HG03457 (cell line): Measurements from ENCODE around the gene EVI5L.
"Not testable (repeated sequence)": the region's sequence is repeated elsewhere in the genome, so short reads cannot be mapped to it uniquely, and the experiment has no call there.

ENCODE experiments used
- ATAC-seq: cut with Tn5 transposase; IDR thresholded peaks from one replicate; pipeline ENCODE4 v1.9.1; 2021; ENCODE audit warnings: moderate number of reproducible peaks; ENCODE audit not compliant: unreplicated experiment

EVI5L gene

GRCh38 chr19:7816040-7816439 lies 14.0 kb upstream of the EVI5L start:
- ATAC-seq, result not testable (repeated sequence)

GRCh38 chr19:7817801-7818200 lies 12.2 kb upstream of the EVI5L start:
- ATAC-seq, result no peak

DNA sequence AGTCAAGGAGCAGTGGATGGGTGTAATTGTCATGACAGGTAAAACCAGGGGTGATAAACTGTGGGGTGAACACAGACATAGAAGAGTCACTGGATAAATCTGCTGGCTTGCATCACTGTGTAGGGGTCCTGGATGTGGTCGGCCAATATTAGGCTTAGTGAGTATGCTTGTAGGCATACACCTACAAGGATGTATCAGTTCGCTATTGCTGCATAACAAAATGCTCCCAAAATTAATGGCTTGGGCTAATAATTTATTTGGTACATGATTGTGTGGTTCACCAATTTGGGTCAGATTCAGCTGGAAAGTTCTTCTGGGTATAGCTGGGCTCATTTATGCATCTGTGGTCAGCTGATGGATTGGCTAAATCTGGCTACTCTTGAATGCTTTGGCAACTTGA lies 11.2 kb upstream of the EVI5L start:
- no peak for ATAC-seq

GRCh38 chr19:7819337-7819736 lies 10.7 kb upstream of the EVI5L start:
- no peak for ATAC-seq

DNA sequence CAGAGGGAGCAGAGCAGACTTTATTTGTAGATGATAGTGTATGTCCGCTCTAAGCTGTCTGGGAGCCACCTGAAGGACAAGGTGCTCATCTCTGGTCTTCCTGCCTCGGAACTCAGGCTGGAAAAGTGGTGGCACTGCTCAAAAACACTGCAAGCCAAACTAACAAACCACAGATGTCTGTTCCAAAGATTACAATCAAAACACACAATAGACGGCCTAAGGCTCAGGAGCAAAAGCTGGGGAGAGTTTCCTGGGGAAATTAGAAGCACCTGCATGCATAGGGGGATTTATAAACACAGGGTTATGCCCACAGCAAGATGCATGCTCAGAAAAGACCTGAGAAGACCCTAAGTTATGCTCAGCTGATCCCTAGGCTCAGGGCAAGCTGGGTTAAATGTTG lies 9.4 kb upstream of the EVI5L start:
- ATAC-seq, result no peak

- no peak for ATAC-seq
Measured at GRCh38 chr19:7822910-7823515, 7.0 kb upstream of the EVI5L start.

GRCh38 chr19:7823686-7824301 lies 6.2 kb upstream of the EVI5L start:
- ATAC-seq, result no peak

DNA sequence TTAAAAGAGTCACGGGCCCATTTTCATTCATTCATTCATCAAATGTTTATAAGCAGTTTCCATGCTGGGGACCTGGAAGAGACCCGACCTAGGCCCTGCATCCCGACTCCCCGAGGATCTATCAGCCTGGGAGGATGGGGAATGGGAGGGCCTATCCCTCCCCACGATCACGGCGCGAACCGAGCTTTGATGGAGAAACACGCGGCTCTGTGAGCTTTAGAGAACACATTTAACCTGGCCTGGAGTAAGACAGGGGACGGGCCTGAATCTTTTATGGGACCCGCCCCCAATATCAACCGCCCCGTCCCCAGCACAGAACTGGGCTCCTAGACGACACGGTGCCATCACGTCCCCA lies 875 bp upstream of the EVI5L start:
- no peak for ATAC-seq

DNA sequence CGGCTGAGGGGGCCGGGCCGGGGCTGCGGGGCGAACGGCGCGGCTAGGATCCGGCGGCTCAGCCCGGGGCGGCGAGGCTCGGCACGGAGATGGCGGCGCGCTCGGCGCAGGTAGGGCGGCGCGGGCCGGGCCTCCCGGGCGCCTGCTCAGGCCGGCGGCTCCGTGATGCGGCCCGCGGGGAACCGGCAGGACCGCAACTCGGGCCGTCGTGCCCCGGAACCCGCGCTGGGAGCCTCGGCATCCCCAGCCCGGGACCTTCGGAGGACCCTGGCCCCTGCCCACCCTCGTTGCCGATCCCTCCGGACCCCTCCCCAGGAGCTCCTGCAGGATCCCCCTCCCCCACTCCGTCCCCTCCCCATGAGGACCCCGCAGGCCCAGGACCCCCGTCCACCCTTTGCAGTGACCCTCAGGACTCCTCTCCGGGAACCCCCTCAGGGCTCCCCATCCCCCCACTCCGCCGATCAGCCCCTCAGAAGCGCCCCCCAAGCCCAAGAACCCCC lies 304 bp downstream of the EVI5L start:
- no peak for ATAC-seq

DNA sequence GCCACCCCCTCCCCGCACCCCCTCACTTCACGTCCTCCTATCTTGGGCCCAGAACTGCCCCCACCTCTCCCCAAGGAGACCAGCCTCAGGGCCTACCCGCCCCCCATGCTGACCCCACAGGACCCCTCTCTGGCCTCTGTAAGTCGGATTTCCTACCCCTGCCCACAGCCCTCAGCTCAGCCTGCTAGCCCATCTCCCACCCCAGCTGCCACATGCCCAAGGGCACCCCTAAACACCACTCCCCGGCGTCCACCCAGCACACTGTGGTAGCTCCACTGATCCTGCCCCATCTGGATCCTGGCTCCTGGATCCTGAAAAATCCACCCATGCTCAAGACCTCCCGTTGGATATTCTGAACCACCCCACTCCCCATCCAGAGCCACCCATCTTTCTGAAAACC lies 805 bp downstream of the EVI5L start:
- no peak for ATAC-seq

- no peak for ATAC-seq
Measured at GRCh38 chr19:7831452-7831851, 1.4 kb downstream of the EVI5L start.

GRCh38 chr19:7832009-7832408 lies 2.0 kb downstream of the EVI5L start:
- no peak for ATAC-seq

DNA sequence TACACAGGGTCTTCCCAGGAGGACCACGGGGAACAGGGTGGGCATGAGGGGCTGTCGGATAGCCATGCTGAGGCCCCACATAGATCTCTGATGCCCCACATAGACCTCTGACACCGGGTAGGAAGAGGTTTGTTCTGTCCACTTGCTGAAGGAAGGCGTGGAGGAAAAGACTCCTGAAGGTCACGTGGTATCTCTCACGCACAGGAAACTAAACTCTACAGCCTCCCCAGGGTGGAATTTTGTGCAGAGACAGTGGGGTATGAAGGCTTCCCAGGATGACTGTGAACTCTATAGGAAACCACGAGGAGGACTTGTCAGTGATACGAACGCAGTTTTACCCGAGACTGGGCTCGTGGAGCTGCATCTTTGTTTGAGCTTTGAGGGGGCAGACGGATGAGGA lies 2.8 kb downstream of the EVI5L start:
- no peak for ATAC-seq

DNA sequence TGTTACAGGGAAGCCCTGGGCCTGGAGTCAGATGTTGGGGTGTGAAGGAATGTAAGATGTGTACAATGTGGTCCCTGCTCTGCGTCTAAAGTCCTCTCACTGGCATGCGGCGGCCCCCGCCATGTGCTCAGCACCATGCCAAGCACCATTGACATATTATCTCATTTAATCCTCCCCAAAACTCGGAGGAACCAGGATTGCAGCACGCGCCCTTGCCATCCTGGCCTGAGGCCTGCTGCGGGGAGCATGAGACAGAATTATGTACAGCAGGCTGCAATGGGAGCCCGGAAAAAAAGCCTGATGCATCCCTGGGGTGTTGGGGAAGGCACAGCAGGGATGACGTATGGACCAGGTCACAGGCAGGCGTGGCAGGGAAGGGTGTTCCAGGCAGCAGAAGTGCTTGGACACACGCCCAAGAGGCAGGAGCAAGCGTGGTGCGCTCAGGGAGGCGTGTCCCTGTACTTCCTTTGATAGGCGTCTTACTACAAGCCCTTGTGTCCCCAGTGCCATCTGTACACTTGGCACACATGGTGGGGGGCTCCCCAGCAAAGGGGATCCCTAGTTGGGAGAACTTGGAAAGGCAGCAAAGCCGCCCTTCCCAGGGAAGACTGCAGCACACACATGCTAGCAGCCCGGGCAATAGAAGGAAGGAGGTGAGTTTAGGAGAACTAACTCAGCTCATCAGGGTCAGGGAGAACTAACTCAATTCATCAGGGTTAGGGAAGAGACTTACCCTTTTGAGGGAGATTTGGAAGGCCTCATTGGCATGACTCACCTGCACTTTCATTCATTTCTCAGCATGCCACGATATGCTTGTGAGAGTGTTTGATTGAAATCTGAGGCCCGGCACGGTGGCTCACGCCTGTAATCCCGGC lies 3.4 kb downstream of the EVI5L start:
- no peak for ATAC-seq

GRCh38 chr19:7839476-7839875 lies 9.5 kb downstream of the EVI5L start:
- ATAC-seq, result no peak

GRCh38 chr19:7840629-7841028 lies 10.6 kb downstream of the EVI5L start:
- no peak for ATAC-seq

DNA sequence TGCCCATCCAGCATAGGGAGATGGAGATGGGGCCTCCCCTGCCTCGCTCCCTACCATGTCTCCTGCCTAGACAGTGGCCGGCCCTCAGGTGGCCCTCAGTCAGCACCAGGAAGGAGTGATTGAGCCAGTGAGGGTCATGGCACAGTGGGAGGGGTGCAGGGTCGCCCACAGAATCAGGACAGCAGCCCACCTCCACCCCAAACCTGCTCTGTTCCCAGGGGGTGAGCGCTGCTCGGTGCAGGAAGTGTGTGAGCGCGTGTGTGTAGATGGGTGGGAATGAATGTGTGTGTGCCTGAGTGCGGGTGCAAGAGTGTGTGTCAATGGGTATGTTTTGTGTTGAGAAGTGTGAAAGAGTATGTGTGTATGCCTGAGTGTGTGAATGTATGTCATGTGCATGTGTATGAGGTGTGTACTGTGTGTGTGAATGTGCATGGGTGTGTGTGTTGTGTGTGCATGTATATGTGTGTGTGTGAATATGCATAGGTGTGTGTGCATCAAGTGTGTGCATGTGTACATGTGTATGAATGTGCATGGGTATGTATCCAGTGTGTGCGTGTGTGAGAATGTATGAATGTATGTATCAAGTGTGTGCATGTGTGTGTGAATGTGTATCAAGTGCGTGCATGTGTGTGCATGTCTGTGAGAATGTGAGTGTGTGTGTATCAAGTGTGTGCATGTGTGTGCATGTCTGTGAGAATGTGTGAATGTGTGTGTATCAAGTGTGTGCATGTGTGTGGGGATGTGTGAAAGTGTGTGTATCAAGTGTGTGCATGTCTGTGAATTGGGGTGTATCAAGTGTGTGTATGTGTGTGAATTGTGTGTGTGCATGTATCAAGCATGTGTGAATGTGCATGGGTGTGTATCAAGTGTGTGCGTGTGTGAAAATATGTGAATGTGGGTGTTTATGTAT lies 12.0 kb downstream of the EVI5L start:
- ATAC-seq, result no peak

GRCh38 chr19:7842661-7843294 lies 12.8 kb downstream of the EVI5L start:
- ATAC-seq, result no peak

- ATAC-seq, result no peak
Measured at GRCh38 chr19:7843521-7843920, 13.5 kb downstream of the EVI5L start.

- no peak for ATAC-seq
Measured at GRCh38 chr19:7844405-7844804, 14.4 kb downstream of the EVI5L start.

DNA sequence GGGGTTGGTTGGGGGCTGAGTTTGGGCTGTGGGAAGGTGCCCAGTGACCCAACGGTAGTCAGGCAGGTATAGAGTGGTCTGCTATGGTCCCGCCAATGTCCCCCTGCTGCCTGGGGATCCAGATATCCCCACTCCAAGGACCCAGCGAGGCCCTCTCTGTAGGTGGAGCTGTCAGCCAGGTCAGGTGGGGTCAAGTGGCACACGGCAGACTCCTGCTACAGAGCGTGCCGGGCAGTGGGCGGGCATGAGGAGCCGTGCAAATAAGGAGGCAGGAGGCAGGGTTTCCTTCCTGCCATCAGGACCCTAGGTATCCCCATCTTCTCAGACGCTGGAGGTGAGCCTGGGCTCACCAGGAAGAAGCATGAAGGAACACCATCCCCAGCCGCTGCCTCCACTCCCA lies 14.9 kb downstream of the EVI5L start:
- no peak for ATAC-seq
